Erythroblast (primary cell): ENCODE results near the gene RUBCNL.
A peak's percentile ranks its signal among the peaks of the same experiment; 100 is the strongest.
"Not testable (repeated sequence)": the region's sequence is repeated elsewhere in the genome, so short reads cannot be mapped to it uniquely, and the experiment has no call there.

Experiments
- DNase-seq, 2 experiments: peaks; one replicate each; lab custom pipeline; 2025; lab: John Stamatoyannopoulos, UW
- GATA1 ChIP-seq: IDR thresholded peaks from 2 replicates; pipeline ENCODE4 v1.6.1; 2011; ENCODE audit warnings: low read depth, mild to moderate bottlenecking, control low read depth, low read length, moderate library complexity
- POLR2A ChIP-seq: IDR thresholded peaks from 2 replicates; pipeline ENCODE4 v1.6.1; 2011; ENCODE audit warnings: mild to moderate bottlenecking, low read length

RUBCNL gene, protein sequence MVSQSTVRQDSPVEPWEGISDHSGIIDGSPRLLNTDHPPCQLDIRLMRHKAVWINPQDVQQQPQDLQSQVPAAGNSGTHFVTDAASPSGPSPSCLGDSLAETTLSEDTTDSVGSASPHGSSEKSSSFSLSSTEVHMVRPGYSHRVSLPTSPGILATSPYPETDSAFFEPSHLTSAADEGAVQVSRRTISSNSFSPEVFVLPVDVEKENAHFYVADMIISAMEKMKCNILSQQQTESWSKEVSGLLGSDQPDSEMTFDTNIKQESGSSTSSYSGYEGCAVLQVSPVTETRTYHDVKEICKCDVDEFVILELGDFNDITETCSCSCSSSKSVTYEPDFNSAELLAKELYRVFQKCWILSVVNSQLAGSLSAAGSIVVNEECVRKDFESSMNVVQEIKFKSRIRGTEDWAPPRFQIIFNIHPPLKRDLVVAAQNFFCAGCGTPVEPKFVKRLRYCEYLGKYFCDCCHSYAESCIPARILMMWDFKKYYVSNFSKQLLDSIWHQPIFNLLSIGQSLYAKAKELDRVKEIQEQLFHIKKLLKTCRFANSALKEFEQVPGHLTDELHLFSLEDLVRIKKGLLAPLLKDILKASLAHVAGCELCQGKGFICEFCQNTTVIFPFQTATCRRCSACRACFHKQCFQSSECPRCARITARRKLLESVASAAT

GRCh38 chr13:46387064-46387851 is at the start of gene RUBCNL:
Gene RUBCNL (minus strand): TSS chr13:46387252. CDS start chr13:46372475, 14,777 bp downstream.
- peak; percentile 27 to 28 for DNase-seq
- TF ChIP-seq POLR2A = no peak
- no peak for TF ChIP-seq GATA1

- DNase-seq = not testable (repeated sequence)
Measured at GRCh38 chr13:46429558-46429957, 42.5 kb upstream of the RUBCNL start.

GRCh38 chr13:46405457-46405856 is 18.4 kb upstream of the RUBCNL start:
- DNase-seq = peak in 1 of 2 experiments; percentile 4

GRCh38 chr13:46404733-46405100 is 17.7 kb upstream of the RUBCNL start:
- no peak for DNase-seq
- TF ChIP-seq POLR2A (no peak), GATA1 (no peak)

More at GRCh38 chr13:46405457-46405856, 18.4 kb upstream of the RUBCNL start:
- no peak for TF ChIP-seq GATA1
- TF ChIP-seq POLR2A = no peak

- TF ChIP-seq GATA1 (no peak), POLR2A (no peak)
- no peak for DNase-seq
Measured at GRCh38 chr13:46403851-46404732, 17.0 kb upstream of the RUBCNL start.

GRCh38 chr13:46402178-46402577 is 15.1 kb upstream of the RUBCNL start:
- DNase-seq = no peak
- TF ChIP-seq POLR2A = no peak
- no peak for TF ChIP-seq GATA1

DNA sequence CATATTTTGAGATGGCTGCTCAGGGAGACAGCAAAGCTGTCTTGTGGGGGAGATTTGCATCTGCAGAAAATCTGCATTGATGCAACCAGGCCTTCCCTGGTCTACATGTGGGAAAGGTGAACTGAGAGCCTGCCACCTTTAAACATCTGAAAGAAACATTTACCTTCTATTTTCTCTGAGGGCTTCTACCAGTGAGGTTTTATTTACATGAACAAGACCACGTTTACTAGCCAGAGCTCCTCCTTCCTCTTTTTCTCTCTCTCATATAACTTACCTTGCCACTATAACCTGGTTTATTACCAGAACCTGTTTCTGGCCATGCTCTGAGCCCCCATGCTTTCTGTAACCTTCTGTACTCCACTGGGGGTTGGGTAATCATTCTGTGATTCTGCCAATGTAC is 14.4 kb upstream of the RUBCNL start:
- DNase-seq = no peak
- no peak for TF ChIP-seq GATA1
- TF ChIP-seq POLR2A = no peak

GRCh38 chr13:46396341-46396740 is 9.3 kb upstream of the RUBCNL start:
- DNase-seq = no peak
- no peak for TF ChIP-seq GATA1

GRCh38 chr13:46392967-46393366 is 5.9 kb upstream of the RUBCNL start:
- no peak for DNase-seq
- no peak for TF ChIP-seq GATA1
- TF ChIP-seq POLR2A = no peak

DNA sequence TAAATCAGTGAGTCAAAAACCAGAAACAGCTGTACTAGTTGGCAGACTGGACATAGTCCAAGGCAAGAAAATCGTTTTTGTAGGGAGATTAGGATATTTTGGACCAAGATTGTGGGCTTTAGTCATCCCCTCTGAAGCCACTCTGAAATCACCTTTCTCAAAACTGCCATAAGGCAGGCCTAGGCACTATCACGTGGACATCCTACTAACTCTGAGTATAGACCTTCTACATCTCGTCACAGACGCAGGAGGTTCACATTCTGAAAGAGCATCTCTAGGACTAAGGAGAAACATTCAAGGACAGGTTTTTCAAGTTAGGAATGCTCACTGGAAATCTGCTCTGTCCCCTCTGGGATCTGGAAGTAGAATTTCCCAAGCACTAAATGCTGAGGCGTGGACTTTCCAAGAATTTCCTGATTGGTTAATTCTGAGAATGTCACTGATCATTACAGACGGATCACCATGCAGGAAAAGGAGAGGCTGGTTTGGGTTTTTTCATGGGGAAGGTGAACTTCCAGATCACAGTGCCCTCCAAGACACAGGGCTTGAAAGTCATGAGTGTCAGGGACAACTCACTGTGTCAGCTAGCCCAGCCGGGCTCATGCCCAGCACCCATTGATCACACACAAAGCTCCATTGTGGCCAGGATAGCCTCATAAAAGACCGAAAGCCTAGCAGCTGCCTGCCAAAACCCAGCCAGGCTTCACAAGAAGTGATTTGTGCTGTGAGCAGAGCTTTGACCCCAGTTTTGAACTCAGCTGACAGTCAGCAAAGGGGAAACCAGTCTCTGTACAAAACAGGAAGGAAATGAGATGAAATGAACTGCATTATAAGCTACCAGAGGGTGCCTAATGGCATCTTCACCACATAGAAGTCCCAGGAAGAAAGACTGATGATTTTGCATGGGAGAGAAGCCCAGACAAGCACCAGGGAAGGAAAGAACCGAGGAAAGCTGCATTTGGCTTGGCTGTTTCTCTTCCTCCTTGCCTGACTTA is 2.7 kb upstream of the RUBCNL start:
- TF ChIP-seq POLR2A = no peak
- TF ChIP-seq GATA1 = no peak
- DNase-seq = no peak

GRCh38 chr13:46388846-46389245 is 1.8 kb upstream of the RUBCNL start:
- no peak for TF ChIP-seq GATA1
- DNase-seq = no peak

DNA sequence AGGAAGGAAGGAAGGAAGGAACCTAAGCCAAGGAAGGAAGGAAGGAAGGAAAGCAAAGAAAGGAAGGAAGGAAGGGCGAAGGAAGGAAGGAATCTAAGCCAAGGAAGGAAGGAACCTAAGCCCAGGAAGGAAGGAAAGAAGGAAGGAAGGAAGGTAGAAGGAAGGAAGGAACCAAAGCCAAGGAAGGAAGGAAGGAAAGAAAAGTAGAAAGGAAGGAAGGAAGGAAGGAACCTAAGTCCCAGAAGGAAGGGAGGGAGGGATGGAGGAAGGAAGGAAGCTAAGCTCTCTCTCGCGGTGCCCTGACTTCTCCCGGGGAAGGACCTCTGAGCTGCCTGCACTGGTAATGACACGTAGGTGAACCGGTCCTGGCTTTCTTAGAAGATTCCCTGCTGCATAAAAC is 1.3 kb upstream of the RUBCNL start:
- DNase-seq = no peak
- TF ChIP-seq GATA1 = no peak
- TF ChIP-seq POLR2A = no peak
